ENCODE results near the gene BTBD2.

Gene BTBD2

GRCh38 chr19:1978346-1978894 lies 37.1 kb downstream of the BTBD2 start:
- DNase-seq (ENCODE audit: low spot score) = no peak
- Histone ChIP-seq H3K4me3 (no peak overlapping the region), H3K27ac (no peak overlapping the region)
- TF ChIP-seq CTCF (IDR thresholded peaks at IDR 0.05) = no peak

DNA sequence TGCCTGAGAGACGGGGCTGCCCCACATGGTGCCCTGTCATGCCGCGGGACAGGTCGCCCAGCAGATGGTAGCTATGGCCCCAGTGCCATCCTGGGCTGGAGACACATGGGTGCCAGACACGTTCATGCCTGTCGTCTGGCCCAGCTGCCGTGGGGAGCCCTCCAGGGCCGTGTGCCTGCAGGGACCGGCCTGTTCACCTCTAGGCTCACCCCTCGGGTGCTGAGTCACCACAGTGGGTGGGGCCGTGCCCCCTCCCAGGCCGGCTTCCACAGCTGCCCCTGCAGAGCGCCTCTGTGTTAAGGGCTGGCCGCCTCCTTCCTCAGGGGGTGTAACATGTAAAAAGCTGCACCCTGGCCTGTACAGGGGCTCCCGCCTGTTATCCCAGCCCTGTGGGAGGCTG lies 38.4 kb downstream of the BTBD2 start:
- no peak for TF ChIP-seq CTCF (IDR thresholded peaks at IDR 0.05)
- DNase-seq (ENCODE audit: low spot score) = no peak

GRCh38 chr19:1975162-1975480 lies 40.4 kb downstream of the BTBD2 start:
- H3K4me3 ChIP-seq = no peak overlapping the region
- DNase-seq (ENCODE audit: low spot score) = no peak
- H3K27ac ChIP-seq = no peak overlapping the region
- no peak for TF ChIP-seq CTCF (IDR thresholded peaks at IDR 0.05)

More for the DNA sequence above, 38.4 kb downstream of the BTBD2 start:
- Histone ChIP-seq H3K27ac (no peak overlapping the region), H3K4me3 (no peak overlapping the region)

DNA sequence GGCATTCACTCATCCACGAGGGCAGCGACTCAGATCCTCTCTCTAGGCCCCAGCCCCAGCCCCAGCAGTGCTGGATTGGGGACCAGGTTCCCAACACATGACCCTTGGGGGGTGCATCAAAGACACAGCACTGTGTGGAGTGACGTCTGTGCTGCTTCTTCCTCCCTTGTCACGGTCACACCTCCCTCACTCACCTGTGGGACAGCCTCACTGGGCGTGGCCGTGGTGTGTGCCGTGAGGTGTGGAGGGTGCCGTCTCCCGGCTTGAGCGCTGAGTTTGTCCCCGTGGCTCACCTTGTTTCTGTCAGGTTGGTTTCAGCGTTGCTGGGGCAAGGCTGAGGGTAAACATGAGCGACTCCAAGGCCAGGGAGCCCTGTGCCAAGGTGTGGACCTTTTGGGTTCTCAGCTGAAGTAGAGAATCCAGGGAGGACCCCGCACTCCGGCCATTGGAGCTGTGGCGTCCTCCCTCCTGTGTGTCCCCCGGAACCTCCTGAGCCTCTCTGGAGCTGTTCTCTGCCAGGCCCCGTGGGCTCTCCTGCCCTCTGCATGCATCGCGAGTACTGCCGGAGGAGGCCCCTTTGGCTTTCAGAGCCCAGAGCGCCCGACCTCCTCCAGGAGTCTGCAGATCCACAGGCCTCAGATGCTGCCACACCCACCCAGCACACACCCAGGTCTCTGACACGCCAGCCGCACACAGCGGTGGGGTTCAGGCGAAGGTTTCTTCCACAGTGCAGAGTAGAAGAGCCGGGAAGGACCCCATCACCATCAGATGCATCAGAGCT lies 40.9 kb downstream of the BTBD2 start:
- Histone ChIP-seq H3K27ac (no peak overlapping the region), H3K4me3 (no peak overlapping the region)
- TF ChIP-seq CTCF (IDR thresholded peaks at IDR 0.05) = no peak
- DNase-seq (ENCODE audit: low spot score) = no peak

DNA sequence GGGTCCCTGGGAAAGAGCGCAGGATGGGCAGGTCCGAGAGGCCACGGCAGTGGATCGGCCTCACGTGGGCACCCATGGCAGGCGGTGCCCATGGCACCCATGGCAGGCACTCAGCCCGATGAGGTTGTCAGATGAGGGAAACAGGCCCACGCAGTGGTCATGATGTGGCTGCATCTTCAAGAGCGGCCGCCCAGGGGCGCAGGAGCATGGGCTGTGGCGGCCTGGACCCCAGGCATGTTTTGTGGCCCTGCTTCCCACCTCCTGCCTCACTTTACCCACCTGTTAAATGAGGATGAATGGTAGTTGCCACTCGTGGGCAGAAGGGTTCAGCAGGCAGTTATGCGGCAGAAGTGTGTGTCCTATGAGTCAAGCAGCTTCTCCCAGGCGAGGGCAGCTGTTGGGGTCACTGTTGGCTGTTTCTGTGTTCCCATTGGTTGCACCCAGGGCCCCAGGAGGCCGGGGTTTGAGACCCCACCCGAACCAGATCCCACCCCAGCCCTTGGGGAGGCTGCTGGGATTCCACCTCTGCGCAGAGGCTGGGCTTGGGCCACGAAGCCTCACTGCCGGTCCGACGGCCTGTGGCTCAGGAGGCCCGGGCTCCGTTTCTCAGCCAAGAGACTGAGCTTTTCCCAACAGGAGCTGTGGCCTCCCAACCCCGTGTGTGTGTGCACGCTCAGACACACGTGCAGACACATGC lies 44.6 kb downstream of the BTBD2 start:
- H3K27ac ChIP-seq = no peak overlapping the region
- DNase-seq (ENCODE audit: low spot score) = no peak
- H3K4me3 ChIP-seq = no peak overlapping the region
- TF ChIP-seq CTCF (IDR thresholded peaks at IDR 0.05) = no peak

DNA sequence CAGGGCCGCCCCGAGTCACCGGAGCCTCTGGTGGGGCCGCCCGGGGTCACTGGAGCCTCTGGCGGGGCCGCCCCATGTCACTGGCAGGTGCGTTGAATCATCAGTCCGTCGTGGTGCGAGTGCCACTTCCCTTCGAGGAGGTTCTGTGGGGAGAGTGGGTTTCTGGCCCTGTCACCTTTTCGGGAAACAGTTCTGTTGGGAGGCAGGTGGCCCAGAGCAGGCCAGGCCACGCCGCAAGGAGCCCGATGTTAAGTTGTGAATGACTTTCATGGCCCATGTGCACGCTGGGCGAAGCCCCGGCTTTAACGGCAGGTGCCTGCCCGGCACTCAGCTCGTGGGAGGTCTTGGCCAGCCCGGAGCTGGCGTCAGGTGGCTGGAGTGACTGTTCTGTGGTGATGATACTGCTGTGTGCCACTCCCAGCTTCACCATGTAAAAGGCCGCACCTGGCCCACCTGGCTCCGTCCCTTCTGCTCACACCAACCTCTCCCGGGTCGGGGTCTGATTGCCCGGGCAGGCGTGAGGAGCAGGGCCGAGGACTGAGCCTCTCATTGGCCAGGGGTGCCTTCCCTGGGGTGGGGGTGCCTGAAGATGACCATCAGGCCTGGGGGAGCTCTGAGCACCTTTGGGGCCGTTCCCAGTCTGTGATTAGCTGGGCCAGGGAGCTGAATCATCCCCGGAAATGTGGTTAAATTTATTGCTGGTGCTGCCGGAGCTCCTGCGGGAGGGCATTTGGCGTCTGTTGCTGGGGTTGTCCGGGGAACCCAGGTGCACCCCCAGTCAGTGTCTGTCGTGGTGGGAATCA lies 45.3 kb downstream of the BTBD2 start:
- H3K4me3 ChIP-seq = no peak overlapping the region
- no peak for TF ChIP-seq CTCF (IDR thresholded peaks at IDR 0.05)
- no peak overlapping the region for H3K27ac ChIP-seq
- no peak for DNase-seq (ENCODE audit: low spot score)
